ENCODE measurements around the gene BRD3OS. TPM values are rescaled to one million over a fixed set of nuclear protein-coding genes. Genes with fewer than 3 reads are reported as not detected.
"Not testable (repeated sequence)": the region's sequence is repeated elsewhere in the genome, so short reads cannot be mapped to it uniquely, and the experiment has no call there.

BRD3OS gene
- total and polyA plus RNA-seq, 8 donors = 15.5 to 23.1 (median 18.3) TPM

GRCh38 chr9:134067904-134068743 is 42.8 kb downstream of the BRD3OS start, which contains the start of gene BRD3:
TSS of gene BRD3 (minus strand) at chr9:134068026. CDS start at chr9:134053477, 14,549 bp downstream.
- no peaks in the 10 kb centered on the region for H3K36me3 ChIP-seq
- H3K4me1 ChIP-seq = peaks cover 15 to 44% of the 10 kb centered on the region in 2 donors
- ATAC-seq = peak; percentile 86
- H3K27ac ChIP-seq = peak within 1 kb of the TSS; percentile 96 to 98
- H3K9me3 ChIP-seq = no peaks in the 10 kb centered on the region
- H3K27me3 ChIP-seq = peaks cover 0 to 25% of the 10 kb centered on the region in 2 donors
- peak; percentile 85 to 96 (median 90) for DNase-seq
- peak within 1 kb of the TSS; percentile 56 to 64 for H3K4me3 ChIP-seq
- intact Hi-C loops (cut with DNase I) = no loop called here
- no peak for TF ChIP-seq CTCF (IDR thresholded peaks at IDR 0.05)

- TF ChIP-seq CTCF (IDR thresholded peaks at IDR 0.05) = no peak
- peak overlapping the region; percentile 96 to 98 for H3K27ac ChIP-seq
- peak in 1 of 4 donors; percentile 37 for DNase-seq
- H3K4me3 ChIP-seq = peak overlapping the region; percentile 56 to 64
- intact Hi-C loops (cut with DNase I) = no loop called here
- no peaks in the 10 kb centered on the region for H3K36me3 ChIP-seq
- ATAC-seq = peak; percentile 6
- H3K9me3 ChIP-seq = no peaks in the 10 kb centered on the region
- peaks cover 0 to 25% of the 10 kb centered on the region in 2 donors for H3K27me3 ChIP-seq
- peaks cover 15 to 36% of the 10 kb centered on the region in 2 donors for H3K4me1 ChIP-seq
Measured at GRCh38 chr9:134068744-134069479, 43.6 kb downstream of the BRD3OS start.

GRCh38 chr9:134069480-134070399 is 44.5 kb downstream of the BRD3OS start:
- Histone ChIP-seq H3K27me3 (peaks cover 0 to 25% of the 10 kb centered on the region in 2 donors), H3K9me3 (no peaks in the 10 kb centered on the region), H3K4me3 (no peak overlapping the region), H3K36me3 (no peaks in the 10 kb centered on the region), H3K4me1 (peaks cover 13 to 27% of the 10 kb centered on the region in 2 donors), H3K27ac (no peak overlapping the region)
- no peak for TF ChIP-seq CTCF (IDR thresholded peaks at IDR 0.05)
- intact Hi-C loops (cut with DNase I) = no loop called here
- ATAC-seq = no peak
- peak in 1 of 4 donors; percentile 31 for DNase-seq

GRCh38 chr9:134071149-134071548 is 45.9 kb downstream of the BRD3OS start:
- no peaks in the 10 kb centered on the region for H3K36me3 ChIP-seq

GRCh38 chr9:134072683-134073082 is 47.4 kb downstream of the BRD3OS start:
- Histone ChIP-seq H3K27me3 (peaks cover 0 to 25% of the 10 kb centered on the region in 2 donors), H3K9me3 (peaks cover 0 to 14% of the 10 kb centered on the region in 2 donors)
- H3K27ac ChIP-seq; ATAC-seq; DNase-seq; H3K36me3 ChIP-seq; H3K4me1 ChIP-seq; intact Hi-C loops (cut with DNase I); H3K4me3 ChIP-seq: not testable (repeated sequence)

More at GRCh38 chr9:134071149-134071548, 45.9 kb downstream of the BRD3OS start:
- Histone ChIP-seq H3K4me1 (peaks cover 4 to 13% of the 10 kb centered on the region in 2 donors), H3K27ac (no peak overlapping the region), H3K9me3 (no peaks in the 10 kb centered on the region), H3K4me3 (no peak overlapping the region), H3K27me3 (peaks cover 0 to 25% of the 10 kb centered on the region in 2 donors)
- ATAC-seq = no peak
- DNase-seq = no peak
- intact Hi-C loops (cut with DNase I) = no loop called here
- no peak for TF ChIP-seq CTCF (IDR thresholded peaks at IDR 0.05)
